ENCODE measurements around the gene PET117.

DNA sequence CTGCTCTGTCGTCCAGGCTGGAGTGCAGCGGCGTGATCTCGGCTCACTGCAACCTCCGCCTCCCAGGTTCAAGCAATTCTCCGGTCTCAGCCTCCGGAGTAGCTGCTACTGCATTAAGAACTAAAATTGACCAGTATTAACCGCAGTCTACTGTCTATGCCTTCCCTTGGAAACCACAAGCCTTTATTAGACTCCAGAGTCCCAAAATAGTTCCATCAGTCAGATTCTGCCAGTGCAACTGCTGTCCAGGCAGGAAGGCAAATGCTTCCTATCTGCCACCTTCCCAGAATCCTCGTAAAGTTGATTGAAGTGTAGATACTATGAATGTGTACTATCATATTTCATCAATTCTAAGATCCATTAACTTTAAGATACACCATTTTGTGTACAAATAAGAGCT is 16.7 kb downstream of the PET117 start:
- TF ChIP-seq, protein P1, sequence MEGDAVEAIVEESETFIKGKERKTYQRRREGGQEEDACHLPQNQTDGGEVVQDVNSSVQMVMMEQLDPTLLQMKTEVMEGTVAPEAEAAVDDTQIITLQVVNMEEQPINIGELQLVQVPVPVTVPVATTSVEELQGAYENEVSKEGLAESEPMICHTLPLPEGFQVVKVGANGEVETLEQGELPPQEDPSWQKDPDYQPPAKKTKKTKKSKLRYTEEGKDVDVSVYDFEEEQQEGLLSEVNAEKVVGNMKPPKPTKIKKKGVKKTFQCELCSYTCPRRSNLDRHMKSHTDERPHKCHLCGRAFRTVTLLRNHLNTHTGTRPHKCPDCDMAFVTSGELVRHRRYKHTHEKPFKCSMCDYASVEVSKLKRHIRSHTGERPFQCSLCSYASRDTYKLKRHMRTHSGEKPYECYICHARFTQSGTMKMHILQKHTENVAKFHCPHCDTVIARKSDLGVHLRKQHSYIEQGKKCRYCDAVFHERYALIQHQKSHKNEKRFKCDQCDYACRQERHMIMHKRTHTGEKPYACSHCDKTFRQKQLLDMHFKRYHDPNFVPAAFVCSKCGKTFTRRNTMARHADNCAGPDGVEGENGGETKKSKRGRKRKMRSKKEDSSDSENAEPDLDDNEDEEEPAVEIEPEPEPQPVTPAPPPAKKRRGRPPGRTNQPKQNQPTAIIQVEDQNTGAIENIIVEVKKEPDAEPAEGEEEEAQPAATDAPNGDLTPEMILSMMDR (IDR thresholded peaks at IDR 0.05): no peak
- TF ChIP-seq POLR2A (IDR thresholded peaks at IDR 0.05): no peak
